HL-60 (cell line): ENCODE data around the gene TENM4.

Experiments
- DNase-seq, 2 experiments: peaks; one replicate each; pipeline ENCODE4 v3.0.0-alpha.2; 2010 to 2020; ENCODE audit warnings: low read depth in 1 of 2, low spot score in 1 of 2
- H3K27ac ChIP-seq: fragments of 250-450 bp; sonication (Bioruptor Pico); replicated peaks from 2 replicates; pipeline ENCODE4 v1.5.1; 2020; ENCODE audit warnings: mild to moderate bottlenecking, moderate library complexity
- H3K27me3 ChIP-seq: fragments of 250-450 bp; sonication (Bioruptor Pico); 2 replicates; pipeline ENCODE4 v1.5.1; 2021; ENCODE audit warnings: mild to moderate bottlenecking, moderate library complexity; ENCODE audit not compliant: insufficient read depth, poor library complexity, severe bottlenecking
- H3K4me3 ChIP-seq: replicated peaks from 2 replicates; pipeline ENCODE4 v1.5.1; 2011; ENCODE audit warnings: mild to moderate bottlenecking, control low read depth, low read length; ENCODE audit not compliant: insufficient read depth
- GABPA ChIP-seq: IDR thresholded peaks from 2 replicates; pipeline ENCODE4 v1.6.1; 2012; ENCODE audit warnings: low read depth
- POLR2AphosphoS5 ChIP-seq: IDR thresholded peaks from 2 replicates; pipeline ENCODE4 v1.6.1; 2012; ENCODE audit warnings: low read depth
- SPI1 ChIP-seq: IDR thresholded peaks from 2 replicates; pipeline ENCODE4 v1.6.1; 2012; ENCODE audit warnings: low read depth, mild to moderate bottlenecking, borderline replicate concordance
- TF ChIP-seq, protein P1 (sequence below): IDR thresholded peaks from one replicate; pipeline ENCODE4 v1.5.1; 2011; ENCODE audit warnings: low read length, control low read depth, inconsistent platforms; ENCODE audit not compliant: insufficient read depth
- TF ChIP-seq, protein P2 (sequence below): IDR thresholded peaks from 2 replicates; pipeline ENCODE4 v1.6.1; 2012; ENCODE audit warnings: low read depth; ENCODE audit not compliant: insufficient replicate concordance

The TENM4 gene

DNA sequence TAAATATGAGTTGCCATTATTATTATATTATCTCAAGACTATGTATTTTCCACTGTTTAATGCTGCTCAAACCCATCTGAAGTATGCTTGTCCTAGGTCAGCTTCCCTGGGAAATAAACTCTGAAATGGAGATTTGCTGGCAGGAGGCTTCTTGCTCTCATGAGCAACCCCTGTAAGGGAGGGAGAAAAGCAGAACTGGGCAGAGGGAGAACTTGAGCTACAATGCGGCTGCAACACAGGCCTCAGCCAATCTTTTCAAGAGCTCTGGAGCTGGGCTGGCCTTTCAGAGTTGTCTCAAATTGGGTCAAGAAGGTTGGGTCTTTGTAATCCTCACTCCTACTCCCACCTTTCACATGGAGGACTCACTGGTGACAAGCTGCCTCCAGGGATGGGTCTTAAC, 412.6 kb downstream of the TENM4 start:
- H3K27me3 ChIP-seq, result peaks cover 22% of the 10 kb centered on the region
- no peak overlapping the region for H3K4me3 ChIP-seq
- peak in 1 of 2 experiments; percentile 21 for DNase-seq
- H3K27ac ChIP-seq, result no peak overlapping the region
- TF ChIP-seq, protein P1, sequence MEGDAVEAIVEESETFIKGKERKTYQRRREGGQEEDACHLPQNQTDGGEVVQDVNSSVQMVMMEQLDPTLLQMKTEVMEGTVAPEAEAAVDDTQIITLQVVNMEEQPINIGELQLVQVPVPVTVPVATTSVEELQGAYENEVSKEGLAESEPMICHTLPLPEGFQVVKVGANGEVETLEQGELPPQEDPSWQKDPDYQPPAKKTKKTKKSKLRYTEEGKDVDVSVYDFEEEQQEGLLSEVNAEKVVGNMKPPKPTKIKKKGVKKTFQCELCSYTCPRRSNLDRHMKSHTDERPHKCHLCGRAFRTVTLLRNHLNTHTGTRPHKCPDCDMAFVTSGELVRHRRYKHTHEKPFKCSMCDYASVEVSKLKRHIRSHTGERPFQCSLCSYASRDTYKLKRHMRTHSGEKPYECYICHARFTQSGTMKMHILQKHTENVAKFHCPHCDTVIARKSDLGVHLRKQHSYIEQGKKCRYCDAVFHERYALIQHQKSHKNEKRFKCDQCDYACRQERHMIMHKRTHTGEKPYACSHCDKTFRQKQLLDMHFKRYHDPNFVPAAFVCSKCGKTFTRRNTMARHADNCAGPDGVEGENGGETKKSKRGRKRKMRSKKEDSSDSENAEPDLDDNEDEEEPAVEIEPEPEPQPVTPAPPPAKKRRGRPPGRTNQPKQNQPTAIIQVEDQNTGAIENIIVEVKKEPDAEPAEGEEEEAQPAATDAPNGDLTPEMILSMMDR, result no peak
- no peak for TF ChIP-seq POLR2AphosphoS5
- TF ChIP-seq SPI1, result peak; percentile 63; the same call in 1 of the 2 replicates
- TF ChIP-seq, protein P2, sequence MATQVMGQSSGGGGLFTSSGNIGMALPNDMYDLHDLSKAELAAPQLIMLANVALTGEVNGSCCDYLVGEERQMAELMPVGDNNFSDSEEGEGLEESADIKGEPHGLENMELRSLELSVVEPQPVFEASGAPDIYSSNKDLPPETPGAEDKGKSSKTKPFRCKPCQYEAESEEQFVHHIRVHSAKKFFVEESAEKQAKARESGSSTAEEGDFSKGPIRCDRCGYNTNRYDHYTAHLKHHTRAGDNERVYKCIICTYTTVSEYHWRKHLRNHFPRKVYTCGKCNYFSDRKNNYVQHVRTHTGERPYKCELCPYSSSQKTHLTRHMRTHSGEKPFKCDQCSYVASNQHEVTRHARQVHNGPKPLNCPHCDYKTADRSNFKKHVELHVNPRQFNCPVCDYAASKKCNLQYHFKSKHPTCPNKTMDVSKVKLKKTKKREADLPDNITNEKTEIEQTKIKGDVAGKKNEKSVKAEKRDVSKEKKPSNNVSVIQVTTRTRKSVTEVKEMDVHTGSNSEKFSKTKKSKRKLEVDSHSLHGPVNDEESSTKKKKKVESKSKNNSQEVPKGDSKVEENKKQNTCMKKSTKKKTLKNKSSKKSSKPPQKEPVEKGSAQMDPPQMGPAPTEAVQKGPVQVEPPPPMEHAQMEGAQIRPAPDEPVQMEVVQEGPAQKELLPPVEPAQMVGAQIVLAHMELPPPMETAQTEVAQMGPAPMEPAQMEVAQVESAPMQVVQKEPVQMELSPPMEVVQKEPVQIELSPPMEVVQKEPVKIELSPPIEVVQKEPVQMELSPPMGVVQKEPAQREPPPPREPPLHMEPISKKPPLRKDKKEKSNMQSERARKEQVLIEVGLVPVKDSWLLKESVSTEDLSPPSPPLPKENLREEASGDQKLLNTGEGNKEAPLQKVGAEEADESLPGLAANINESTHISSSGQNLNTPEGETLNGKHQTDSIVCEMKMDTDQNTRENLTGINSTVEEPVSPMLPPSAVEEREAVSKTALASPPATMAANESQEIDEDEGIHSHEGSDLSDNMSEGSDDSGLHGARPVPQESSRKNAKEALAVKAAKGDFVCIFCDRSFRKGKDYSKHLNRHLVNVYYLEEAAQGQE, result no peak
- TF ChIP-seq GABPA, result no peak

DNA sequence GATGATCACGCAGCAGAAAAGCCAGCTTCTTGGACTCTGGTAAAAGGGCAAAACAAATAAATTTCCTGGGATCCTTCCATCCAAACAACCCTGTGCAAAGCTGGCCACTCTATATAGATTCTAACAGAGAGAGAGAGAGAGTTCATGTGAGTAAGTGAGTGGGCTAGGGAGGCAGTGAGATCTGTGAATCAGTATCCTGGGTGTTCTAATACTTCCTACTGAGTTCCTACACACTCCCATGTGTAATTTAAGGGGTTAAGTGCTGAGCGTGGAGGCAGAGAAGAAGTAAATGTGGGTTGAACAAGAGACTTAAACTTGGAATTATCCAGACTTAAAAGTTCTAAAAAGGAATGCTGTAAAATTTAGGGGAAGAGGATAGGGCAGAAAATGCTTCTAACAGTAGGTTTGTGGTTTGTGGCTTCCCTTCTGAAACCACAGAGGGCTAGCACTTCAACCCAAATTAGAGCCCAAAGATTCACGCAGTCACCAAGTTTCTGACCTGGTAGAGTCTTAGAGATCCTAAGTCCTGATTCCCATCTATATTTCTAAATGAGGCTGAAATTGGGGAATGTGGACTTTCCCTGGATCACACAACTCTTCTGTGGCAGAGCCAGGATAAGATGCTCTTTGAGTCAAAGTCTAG, 413.9 kb downstream of the TENM4 start:
- DNase-seq, result peak; percentile 1 to 36
- TF ChIP-seq POLR2AphosphoS5, result 0 out of 2 replicates have a peak, but pooled peaks have one; percentile 30
- peak; percentile 39; the same call in 1 of the 2 replicates for TF ChIP-seq SPI1
- TF ChIP-seq, protein P2, result no peak
- Histone ChIP-seq H3K4me3 (no peak overlapping the region), H3K27me3 (peaks cover 24% of the 10 kb centered on the region), H3K27ac (no peak overlapping the region)

DNA sequence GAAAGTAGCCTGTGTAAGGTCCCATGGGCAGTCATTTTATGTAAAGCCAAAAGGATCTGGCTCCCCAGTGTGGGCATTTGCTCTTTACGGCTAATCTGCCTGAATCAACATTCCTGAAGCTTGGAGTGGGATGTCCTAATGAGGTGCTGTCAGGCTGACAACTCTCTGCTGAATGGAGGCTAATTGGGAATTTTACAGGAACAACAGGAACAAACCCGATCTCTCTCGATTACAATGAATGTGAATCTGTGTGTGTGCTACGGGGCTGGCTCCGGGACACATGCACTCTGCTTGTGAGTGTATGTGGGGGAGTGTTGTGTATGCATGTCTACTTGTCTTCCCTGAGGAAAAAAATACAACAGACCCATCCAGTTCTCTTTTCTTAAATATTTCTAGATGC, 415.2 kb downstream of the TENM4 start:
- Histone ChIP-seq H3K27ac (no peak overlapping the region), H3K27me3 (peaks cover 21% of the 10 kb centered on the region), H3K4me3 (no peak overlapping the region)
- DNase-seq, result no peak
- no peak for TF ChIP-seq GABPA
- TF ChIP-seq SPI1, result no peak
- no peak for TF ChIP-seq POLR2AphosphoS5
- TF ChIP-seq, protein P1, result no peak
- TF ChIP-seq, protein P2, result no peak
